SK-MEL-5 (cell line): ENCODE results near the gene BSG. TPM values are rescaled to one million over a fixed set of nuclear protein-coding genes. Genes with fewer than 3 reads are reported as not detected.
A peak's percentile ranks its signal among the peaks of the same experiment; 100 is the strongest.
"Not testable (repeated sequence)": the region's sequence is repeated elsewhere in the genome, so short reads cannot be mapped to it uniquely, and the experiment has no call there.

Experiments
- DNase-seq: peaks from one replicate; pipeline ENCODE4 v3.0.0-alpha.2; 2016; ENCODE audit warnings: low read depth, low spot score
- in situ Hi-C: cut with HindIII; loops from 2 replicates; pipeline ENCODE4 v1.10.0; 2016; ENCODE audit warnings: low sequenced_read_pairs, high pct_unique_total_duplicates, low pct_unique_long_range_greater_than_20kb
- total RNA-seq: library from RNA; depleted of rRNA; stranded (reverse); fragments of >200 nt; shearing (Covaris generic); gene quantifications from 2 replicates; pipeline ENCODE4 v1.2.3, GENCODE V29; 2014

Gene BSG
- total RNA-seq, 1 experiment from 2014 or later, result 399 TPM

DNA sequence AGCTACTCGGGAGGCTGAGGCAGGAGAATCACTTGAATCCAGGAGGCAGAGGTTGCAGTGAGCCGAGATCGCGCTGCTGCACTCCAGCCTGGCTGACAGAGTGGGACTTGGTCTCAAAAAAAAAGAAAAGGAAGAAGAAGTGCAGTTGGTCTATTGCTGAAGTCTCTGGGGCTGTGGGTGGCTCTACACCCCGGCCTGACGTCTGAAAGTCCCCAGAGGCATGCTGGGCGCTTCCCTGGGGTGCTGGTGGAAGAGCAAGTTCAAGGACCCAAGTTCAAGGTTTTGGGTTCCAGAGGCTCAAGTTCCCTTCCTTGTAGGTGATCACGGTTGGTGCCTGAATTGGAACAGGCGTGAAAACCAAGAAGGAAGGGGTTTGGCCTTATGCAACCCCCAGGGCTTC lies 21.1 kb downstream of the BSG start:
- in situ Hi-C loops, result no loop called here
- DNase-seq, result no peak

DNA sequence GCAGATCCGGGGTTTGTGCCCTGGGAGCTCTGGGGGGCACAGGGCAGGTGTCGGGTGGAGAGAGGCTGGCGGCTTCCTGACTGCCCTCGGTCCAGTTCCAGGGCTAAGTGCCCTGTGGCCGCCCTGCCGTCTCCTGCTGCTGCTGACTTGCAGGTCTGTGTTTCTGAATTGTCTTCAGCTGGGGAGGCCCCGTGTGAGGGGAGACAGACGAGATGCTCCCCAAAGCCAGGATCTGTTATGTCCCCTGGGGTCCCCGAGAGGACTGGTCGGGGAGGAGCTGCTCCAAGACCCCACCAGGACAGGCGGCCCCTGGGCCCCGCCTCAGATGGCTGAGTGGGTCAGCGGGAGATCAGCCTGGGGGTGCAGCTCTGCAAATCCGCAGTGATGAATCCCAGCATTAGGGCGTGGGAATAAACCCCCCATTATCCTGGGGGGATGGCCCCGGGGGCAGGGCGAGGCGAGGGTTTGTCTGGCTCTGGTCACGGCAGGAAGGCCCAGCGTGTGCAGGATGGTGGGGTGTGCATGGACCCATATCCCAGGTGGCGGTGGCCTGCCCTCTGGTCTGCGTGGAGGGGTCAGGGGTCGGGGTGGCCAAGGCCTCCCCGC lies 22.0 kb downstream of the BSG start:
- no peak for DNase-seq
- in situ Hi-C loops, result no loop called here

DNA sequence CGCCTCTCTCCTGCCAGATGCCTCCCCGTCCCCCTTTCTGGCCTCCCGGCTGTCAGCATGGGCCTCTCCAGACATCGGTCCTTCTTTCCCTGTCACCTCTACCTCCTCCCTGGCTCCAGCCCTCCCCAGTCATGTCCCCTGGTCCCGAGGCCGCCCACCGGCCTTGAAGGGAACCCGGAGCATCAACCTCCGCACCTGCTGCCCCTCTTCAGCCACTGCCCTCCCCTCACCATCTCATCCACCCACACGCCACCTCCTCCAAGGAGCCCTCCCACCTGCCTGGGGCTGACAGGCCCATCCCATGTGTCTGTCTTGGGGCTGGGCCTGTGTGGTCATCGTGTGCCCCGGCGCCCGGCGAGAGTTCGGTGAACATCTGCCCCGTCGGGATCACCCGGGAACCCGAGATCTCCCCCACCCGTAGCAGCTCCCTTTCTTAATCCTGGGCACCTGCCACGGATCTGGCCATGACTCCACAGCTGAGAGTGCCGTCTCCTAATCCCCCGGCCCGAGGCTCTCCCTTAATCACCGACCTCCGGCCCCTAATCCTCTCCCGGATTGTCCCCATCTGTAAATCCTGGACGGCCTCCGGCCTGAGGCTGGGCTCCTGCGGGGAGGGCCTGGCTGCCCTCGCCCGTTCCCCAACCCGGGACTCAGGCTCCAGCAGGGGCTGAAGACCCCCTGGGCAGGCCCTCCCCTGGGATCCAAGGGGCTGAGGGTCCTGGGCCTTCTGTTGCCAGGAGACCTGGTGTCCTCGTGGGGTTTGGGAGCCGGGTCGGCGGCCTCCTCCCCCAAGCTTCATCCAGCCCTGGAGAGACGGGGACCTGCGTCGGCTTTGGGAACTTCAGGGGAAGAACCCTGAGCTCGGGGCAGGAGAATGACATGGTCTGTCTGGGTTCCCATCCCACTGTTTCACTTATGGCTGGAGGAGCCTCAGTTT lies 23.2 kb downstream of the BSG start:
- in situ Hi-C loops, result no loop called here
- DNase-seq, result no peak

DNA sequence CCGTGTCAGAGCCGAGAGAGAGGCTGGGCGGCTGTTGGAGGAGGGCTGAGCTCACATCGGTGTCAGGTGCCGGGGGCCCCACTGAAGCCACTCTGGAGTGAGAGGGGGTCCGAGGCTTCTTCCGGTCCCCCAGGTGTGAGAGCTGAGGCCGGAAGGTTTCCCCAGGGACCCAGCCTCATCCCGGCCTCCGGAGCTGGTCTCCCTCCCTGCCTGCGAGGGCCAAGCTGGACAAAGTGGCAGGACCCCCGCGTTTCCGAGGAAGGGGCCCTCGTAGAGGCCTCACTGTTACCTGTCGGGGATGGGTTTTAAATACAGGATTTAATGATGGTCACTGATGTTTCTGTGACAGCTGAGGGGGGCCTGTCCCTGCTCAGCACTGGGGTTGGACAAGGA lies 23.9 kb downstream of the BSG start:
- DNase-seq, result no peak
- in situ Hi-C loops, result no loop called here

DNA sequence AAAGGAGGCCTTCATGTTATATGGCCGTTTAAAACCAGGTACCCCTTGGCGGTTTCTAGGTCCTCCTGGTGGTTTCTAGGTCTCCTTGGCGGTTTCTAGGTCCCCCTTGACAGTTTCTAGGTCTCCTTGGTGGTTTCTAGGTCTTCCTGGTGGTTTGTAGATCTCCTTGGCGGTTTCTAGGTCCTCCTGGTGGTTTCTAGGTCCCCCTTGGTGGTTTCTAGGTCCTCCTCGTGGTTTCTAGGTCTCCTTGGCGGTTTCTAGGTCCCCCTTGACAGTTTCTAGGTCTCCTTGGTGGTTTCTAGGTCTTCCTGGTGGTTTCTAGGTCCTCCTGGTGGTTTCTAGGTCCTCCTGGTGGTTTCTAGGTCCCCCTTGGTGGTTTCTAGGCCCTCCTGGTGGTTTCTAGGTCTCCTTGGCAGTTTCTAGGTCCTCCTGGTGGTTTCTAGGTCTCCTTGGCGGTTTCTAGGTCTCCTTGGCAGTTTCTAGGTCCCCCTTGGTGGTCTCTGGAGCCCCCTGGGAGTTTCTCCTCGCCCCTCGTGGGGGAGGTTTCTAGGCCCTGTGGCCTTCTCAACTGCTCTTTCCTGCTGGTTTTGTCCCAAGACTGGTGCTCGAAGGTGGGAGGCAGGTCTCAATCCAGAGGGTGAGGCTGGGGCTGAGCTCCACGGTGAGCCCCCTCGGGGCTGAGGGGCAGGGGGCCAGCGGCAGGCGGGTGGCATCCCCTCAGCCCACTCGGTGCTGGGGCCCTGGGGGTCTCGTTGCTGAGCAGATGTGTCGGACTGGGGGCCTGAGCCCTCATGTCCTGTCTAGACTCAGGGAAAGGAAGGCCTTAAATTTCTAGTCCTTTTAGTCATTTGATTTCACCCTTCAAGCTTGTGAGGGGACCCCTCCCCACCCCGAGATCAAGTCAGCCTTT lies 25.3 kb downstream of the BSG start:
- no peak for DNase-seq
- in situ Hi-C loops, result no loop called here

DNA sequence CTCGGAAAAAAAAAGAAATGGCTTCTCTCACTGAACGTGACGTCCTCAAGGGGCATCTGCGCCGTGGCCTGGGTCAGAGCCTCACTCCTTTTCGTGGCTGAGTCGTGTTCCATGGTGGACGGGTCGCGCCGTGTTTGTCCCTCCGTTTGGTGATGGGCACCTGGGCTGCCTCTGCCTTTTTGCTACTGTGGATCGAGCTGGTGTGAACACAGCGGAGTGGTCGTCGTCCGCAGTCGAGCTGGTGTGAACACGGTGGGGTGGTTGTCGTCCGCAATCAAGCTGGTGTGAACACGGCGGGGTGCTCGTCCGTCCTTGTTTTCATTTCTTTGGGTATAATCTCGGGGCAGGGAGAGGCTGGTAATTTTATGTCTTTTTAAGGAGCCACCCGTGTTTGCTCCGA lies 28.9 kb downstream of the BSG start:
- in situ Hi-C loops, result no loop called here
- no peak for DNase-seq

DNA sequence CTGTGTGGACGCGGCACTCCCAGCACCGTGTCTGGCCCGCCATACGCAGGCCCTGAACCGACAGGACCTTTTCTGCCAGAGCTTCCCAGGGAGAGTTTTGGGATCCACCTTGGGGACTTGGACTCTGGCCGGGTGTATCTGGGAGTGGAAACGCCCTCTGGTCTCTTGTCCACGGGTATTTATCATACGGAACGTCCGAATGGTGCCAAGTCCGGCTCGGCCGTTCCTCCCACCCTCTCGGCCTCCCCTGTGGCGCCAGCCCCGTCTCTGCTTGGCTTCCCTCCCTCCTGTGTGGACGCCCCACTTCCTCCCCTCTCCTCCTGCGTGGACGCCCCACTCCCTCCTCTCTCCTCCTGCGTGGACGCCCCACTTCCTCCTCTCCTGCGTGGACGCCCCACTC lies 29.4 kb downstream of the BSG start:
- in situ Hi-C loops, result no loop called here
- no peak for DNase-seq

DNA sequence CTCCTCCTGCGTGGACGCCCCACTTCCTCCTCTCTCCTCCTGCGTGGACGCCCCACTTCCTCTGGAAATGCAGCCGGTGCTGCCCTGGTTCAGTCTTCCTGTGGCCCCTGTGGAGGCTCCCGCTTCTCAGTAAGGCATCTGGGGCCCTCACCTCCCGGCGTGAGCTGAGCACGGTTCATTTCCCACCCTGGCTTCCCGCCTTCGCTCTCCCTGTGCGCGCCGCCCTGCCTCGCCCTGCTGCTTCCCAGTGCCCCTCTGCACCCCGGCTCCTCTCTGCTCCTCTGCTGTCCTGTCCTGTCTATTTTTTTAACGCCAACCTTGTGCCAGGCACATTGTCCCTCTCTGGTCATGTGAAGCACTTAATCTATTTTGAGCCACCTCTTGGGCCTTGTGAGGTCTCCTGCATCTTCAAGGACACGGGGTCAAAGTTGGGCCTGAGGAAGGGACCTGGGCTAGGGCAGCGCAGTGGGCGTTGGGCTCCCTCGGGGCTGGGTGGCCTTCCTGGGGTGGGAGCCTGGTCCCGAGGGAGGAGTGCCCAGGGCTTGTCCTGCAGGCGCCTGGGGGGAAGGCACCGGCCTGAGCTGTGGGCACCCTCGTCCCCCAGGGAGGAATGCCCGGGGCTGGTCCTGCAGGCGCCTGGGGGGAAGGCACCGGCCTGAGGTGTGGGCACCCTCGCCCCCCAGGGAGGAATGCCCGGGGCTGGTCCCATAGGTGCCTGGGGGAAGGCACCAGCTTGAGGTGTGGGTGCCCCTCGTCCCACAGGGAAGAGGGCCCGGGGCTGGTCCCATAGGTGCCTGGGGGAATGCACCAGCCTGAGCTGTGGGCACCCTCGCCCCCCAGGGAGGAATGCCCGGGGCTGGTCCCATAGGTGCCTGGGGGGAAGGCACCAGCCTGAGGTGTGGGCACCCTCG lies 30.2 kb downstream of the BSG start:
- no peak for DNase-seq
- in situ Hi-C loops, result no loop called here

DNA sequence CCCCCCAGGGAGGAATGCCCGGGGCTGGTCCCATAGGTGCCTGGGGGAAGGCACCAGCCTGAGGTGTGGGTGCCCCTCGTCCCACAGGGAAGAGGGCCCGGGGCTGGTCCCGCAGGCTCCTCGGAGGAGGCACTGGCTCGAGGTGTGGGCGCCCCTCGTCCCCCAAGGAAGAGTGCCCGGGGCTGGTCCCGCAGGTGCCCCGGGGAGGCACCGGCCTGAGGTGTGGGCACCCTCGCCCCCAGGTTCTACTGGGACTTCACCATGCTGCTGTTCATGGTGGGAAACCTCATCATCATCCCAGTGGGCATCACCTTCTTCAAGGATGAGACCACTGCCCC lies 30.9 kb downstream of the BSG start:
- DNase-seq, in situ Hi-C loops: not testable (repeated sequence)

DNA sequence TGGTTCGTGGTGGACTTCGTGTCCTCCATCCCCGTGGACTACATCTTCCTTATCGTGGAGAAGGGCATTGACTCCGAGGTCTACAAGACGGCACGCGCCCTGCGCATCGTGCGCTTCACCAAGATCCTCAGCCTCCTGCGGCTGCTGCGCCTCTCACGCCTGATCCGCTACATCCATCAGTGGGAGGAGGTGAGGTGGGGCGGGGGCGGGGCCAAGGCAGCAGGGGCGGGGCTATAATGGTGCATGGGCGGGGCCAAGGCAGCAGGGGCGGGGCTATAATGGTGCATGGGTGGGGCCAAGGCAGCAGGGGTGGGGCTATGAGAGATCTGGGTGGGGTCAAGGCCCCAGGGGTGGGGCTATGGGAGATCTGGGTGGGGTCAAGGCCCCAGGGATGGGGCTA lies 31.4 kb downstream of the BSG start:
- in situ Hi-C loops, DNase-seq: not testable (repeated sequence)

DNA sequence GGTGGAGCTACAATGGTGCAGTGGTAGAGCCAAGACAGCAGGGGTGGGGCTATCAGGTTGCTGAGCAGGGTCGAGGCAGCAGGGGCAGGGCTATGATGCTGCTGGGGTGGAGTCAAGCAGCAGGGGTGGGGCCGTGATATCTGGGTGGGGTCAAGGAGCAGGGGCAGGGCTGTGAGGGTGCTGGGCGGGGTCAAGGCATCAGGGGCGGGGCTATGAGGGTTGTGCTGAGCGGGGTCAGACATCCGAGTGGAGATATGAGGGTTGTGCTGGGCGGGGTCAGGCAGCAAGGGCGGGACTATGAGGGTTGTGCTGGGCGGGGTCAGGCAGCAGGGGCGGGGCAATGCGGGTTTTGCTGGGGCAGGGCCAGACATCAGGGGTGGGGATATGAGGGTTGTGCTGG lies 32.0 kb downstream of the BSG start:
- in situ Hi-C loops, result no loop called here
- DNase-seq, result peak; percentile 29

DNA sequence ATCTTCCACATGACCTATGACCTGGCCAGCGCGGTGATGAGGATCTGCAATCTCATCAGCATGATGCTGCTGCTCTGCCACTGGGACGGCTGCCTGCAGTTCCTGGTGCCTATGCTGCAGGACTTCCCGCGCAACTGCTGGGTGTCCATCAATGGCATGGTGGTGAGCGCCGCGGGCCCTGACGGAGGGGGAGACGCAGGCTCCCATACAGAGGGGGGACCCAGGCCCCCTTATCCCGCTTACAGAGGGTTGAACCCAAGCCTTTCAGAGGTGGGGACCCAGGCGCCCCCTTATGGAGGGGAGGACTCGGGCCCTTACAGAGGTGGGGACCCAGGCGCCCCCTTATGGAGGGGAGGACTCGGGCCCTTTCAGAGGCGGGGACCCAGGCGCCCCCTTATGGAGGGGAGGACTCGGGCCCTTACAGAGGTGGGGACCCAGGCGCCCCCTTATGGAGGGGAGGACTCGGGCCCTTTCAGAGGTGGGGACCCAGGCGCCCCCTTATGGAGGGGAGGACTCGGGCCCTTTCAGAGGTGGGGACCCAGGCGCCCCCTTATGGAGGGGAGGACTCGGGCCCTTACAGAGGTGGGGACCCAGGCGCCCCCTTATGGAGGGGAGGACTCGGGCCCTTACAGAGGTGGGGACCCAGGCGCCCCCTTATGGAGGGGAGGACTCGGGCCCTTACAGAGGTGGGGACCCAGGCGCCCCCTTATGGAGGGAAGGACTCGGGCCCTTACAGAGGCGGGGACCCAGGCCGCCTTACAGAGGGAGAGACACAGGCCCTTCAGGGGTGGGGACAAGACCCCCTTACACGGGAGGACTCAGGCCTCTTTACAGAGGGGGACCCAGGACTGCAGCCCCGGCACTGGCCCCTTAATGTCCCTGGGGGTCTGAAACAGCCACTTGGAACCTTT lies 32.9 kb downstream of the BSG start:
- DNase-seq, in situ Hi-C loops: not testable (repeated sequence)

DNA sequence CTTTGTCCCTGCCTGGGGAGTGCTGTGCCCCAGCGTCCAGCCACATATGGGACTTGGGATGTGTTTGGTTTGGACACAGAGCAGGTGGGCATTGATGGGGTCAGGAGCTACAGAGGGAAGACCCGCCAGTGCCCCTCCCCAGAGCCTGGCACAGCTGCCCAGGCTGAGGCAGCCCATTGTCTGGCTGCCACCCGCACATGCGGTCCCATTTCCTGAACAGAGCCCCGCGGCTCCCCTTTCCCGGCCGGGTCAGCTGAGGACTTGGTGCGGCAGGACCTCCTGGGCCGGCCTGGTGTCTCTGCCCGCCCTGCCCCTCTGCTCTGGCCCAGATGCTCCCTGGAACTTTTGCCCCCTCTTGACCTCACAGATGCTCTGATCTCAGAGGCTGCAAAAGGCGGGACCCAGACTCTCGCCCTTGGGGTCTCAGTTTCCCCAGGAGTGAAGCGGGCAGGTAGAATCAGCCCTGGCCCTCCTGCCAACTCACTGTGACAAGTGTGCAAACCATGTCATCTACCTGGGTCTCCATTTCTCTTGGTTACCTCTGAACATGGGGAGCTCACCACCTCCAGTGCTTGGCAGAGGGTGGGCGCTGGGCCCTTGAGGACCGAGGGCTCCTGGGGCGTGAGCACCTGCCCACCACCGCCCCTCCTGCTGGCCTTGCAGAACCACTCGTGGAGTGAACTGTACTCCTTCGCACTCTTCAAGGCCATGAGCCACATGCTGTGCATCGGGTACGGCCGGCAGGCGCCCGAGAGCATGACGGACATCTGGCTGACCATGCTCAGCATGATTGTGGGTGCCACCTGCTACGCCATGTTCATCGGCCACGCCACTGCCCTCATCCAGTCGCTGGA lies 35.1 kb downstream of the BSG start:
- DNase-seq, result no peak
- in situ Hi-C loops, result no loop called here

DNA sequence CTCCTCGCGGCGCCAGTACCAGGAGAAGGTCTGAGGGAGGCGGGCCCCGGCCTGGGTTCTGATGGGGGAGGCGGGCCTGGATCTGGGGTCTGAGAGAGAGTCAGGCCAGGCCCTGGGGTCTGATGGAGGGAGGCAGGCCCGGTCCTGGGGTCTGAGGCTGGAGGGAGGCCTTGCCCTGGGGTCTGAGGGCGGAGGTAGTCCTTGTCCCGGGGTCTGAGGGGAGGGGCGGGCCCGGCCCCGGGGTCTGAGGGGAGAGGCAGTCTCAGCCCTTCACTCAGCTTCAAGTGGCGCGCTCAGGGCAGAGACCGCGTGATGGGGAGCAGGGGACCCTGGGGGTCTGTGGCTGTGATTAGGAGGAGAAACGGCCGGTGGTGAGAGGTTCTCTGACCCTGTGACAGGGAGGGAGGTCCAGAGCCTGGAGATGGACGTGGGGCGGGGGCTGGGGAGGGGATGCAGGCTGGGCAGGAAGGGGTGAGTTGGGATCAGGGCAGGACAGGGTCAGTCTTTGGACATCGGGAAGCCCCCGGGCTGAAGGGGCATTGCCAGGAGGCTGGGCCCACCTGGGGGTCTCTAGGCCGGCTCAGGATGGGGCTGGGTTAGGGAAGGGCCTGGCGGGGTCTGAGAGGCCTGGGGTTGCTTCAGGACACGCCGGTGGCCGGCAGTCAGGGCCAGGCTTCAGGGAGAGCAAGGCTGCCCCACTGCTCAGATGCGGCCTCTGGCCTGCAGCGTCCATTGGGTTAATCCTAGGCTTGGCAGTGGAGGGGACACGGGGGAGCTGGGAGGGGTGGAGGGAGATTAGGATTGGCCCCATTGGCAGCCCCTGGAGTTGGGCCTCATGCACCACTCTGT lies 36.0 kb downstream of the BSG start:
- DNase-seq, result no peak
- in situ Hi-C loops, result no loop called here

DNA sequence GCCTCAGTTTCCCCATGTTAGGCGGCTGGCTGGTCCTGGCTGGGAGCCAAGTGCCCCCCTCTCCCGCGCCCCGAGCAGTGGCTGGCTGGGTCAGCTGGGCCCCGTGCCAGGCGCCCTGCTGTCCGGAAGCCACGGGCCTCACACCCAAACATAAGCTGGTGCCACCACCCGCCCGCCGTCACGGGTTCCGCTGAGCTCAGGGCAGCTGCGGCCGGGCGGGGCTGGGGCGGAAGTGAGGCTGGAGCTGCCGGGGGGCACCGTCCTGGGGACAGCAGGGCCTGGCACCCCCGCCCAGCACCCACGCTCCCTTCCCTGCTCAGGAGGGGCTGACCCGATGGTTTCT lies 36.6 kb downstream of the BSG start:
- in situ Hi-C loops, result no loop called here

More for the DNA sequence above, 36.6 kb downstream of the BSG start:
- DNase-seq, result peak; percentile 59
